IMR-90 (cell line): Measurements from ENCODE around the gene CPLX4.
"Not testable (repeated sequence)": the region's sequence is repeated elsewhere in the genome, so short reads cannot be mapped to it uniquely, and the experiment has no call there.

Experiments used
- BHLHE40 ChIP-seq: fragments of 150-350 bp; IDR thresholded peaks from 2 replicates; pipeline ENCODE4 v1.6.1; 2016; ENCODE audit warnings: mild to moderate bottlenecking, low read depth, low read length
- CEBPB ChIP-seq: IDR thresholded peaks from 2 replicates; pipeline ENCODE4 v1.6.1; 2012; ENCODE audit warnings: low read depth, low read length, improper control_type of control experiment
- FOS ChIP-seq: fragments of 150-350 bp; IDR thresholded peaks from 2 replicates; pipeline ENCODE4 v1.6.1; 2016; ENCODE audit warnings: low read depth, low read length
- MAFK ChIP-seq: IDR thresholded peaks from 2 replicates; pipeline ENCODE4 v1.6.1; 2012; ENCODE audit warnings: low read depth, low read length, improper control_type of control experiment
- MAZ ChIP-seq: IDR thresholded peaks from 2 replicates; pipeline ENCODE4 v1.6.1; 2012; ENCODE audit warnings: low read depth, mild to moderate bottlenecking, low read length, improper control_type of control experiment, moderate library complexity, borderline replicate concordance
- POLR2A ChIP-seq: IDR thresholded peaks from 2 replicates; pipeline ENCODE4 v1.6.1; 2012; ENCODE audit warnings: mild to moderate bottlenecking, low read depth, low read length
- RAD21 ChIP-seq: IDR thresholded peaks from 2 replicates; pipeline ENCODE4 v1.6.1; 2012; ENCODE audit warnings: low read length, improper control_type of control experiment
- RCOR1 ChIP-seq: IDR thresholded peaks from 2 replicates; pipeline ENCODE4 v1.6.1; 2012; ENCODE audit warnings: mild to moderate bottlenecking, low read length, improper control_type of control experiment; ENCODE audit not compliant: insufficient replicate concordance
- RFX5 ChIP-seq: IDR thresholded peaks from 2 replicates; pipeline ENCODE4 v1.8.0; 2012; ENCODE audit warnings: low read depth, mild to moderate bottlenecking, low read length, moderate library complexity
- SMC3 ChIP-seq: fragments of 150-350 bp; IDR thresholded peaks from 2 replicates; pipeline ENCODE4 v1.6.1; 2016; ENCODE audit warnings: low read depth, mild to moderate bottlenecking, antibody characterized with exemption, low read length, moderate library complexity
- TF ChIP-seq, protein P1 (sequence below): conservative IDR thresholded peaks from 2 replicates; pipeline ENCODE4 v1.5.1; 2012; ENCODE audit warnings: mild to moderate bottlenecking, low read depth, low read length, improper control_type of control experiment
- TF ChIP-seq, protein P2 (sequence below): fragments of 150-350 bp; IDR thresholded peaks from 2 replicates; pipeline ENCODE4 v1.6.1; 2016; ENCODE audit warnings: low read depth, mild to moderate bottlenecking, low read length, moderate library complexity, borderline replicate concordance
- TF ChIP-seq, protein P3 (sequence below): fragments of 150-350 bp; IDR thresholded peaks from 2 replicates; pipeline ENCODE4 v1.6.1; 2017; ENCODE audit warnings: mild to moderate bottlenecking, antibody characterized with exemption, low read length, low read depth

DNA sequence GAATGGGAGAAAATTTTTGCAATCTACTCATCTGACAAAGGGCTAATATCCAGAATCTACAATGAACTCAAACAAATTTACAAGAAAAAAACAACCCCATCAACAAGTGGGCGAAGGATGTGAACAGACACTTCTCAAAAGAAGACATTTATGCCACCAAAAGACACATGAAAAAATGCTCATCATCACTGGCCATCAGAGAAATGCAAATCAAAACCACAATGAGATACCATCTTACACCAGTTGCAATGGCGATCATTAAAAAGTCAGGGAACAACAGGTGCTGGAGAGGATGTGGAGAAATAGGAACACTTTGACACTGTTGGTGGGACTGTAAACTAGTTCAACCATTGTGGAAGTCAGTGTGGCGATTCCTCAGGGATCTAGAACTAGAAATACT is 56.6 kb downstream of the CPLX4 start:
- not testable (repeated sequence) for TF ChIP-seq POLR2A, RAD21, MAFK, RFX5, BHLHE40, CEBPB, FOS, RCOR1, SMC3, MAZ
- TF ChIP-seq, protein P1, sequence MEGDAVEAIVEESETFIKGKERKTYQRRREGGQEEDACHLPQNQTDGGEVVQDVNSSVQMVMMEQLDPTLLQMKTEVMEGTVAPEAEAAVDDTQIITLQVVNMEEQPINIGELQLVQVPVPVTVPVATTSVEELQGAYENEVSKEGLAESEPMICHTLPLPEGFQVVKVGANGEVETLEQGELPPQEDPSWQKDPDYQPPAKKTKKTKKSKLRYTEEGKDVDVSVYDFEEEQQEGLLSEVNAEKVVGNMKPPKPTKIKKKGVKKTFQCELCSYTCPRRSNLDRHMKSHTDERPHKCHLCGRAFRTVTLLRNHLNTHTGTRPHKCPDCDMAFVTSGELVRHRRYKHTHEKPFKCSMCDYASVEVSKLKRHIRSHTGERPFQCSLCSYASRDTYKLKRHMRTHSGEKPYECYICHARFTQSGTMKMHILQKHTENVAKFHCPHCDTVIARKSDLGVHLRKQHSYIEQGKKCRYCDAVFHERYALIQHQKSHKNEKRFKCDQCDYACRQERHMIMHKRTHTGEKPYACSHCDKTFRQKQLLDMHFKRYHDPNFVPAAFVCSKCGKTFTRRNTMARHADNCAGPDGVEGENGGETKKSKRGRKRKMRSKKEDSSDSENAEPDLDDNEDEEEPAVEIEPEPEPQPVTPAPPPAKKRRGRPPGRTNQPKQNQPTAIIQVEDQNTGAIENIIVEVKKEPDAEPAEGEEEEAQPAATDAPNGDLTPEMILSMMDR, result not testable (repeated sequence)
- TF ChIP-seq, protein P2, sequence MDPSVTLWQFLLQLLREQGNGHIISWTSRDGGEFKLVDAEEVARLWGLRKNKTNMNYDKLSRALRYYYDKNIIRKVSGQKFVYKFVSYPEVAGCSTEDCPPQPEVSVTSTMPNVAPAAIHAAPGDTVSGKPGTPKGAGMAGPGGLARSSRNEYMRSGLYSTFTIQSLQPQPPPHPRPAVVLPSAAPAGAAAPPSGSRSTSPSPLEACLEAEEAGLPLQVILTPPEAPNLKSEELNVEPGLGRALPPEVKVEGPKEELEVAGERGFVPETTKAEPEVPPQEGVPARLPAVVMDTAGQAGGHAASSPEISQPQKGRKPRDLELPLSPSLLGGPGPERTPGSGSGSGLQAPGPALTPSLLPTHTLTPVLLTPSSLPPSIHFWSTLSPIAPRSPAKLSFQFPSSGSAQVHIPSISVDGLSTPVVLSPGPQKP, result not testable (repeated sequence)
- TF ChIP-seq, protein P3, sequence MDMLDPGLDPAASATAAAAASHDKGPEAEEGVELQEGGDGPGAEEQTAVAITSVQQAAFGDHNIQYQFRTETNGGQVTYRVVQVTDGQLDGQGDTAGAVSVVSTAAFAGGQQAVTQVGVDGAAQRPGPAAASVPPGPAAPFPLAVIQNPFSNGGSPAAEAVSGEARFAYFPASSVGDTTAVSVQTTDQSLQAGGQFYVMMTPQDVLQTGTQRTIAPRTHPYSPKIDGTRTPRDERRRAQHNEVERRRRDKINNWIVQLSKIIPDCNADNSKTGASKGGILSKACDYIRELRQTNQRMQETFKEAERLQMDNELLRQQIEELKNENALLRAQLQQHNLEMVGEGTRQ, result not testable (repeated sequence)
